Activated naive CD8-positive, alpha-beta T cell treated with anti-CD3 and anti-CD28 coated beads, Interleukin-2, amount 50 U/mL, for 16 hours (primary cell): ENCODE measurements around the gene MESP2.

ENCODE experiments used
- DNase-seq: peaks from one replicate; pipeline ENCODE4 v3.0.0-alpha.2; 2020; ENCODE audit warnings: low read depth, low spot score

Gene MESP2

DNA sequence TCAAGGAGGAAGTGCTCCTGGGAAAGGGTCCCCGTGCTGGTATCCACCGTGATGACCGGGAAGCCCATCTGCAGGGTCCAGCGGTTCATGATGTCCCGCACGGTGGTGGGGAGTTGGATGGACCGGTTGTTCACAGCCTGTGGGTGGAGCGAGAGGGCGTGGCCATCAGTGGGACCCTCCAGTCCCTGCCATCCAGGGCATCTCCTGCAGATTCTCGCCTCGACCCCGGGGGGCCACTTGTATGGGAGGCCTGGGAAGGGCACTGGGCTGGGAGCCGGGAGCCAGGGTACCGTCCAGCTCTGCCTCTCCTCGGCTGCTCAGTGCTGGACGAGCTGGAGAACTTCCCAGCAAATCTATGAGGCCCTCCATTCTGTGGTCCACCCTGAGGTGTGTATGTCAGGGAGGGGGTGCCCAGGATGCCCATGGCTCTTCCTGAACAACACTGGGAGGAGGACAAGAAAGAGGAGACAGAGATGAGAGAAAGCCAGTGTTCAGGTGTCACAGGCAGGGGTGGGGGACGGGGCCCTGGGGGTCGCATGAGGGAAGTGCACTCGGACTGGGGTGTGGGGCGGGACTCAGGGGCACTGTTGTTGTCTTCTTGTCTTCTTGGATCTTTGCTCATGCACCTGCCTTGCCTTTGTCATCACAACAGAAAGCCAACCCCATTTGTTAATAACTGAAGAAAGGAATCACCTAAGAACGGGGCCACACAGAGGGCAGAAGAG is 25.5 kb downstream of the MESP2 start:
- DNase-seq = no peak

GRCh38 chr15:89802231-89802928 is 26.2 kb downstream of the MESP2 start:
- DNase-seq = no peak

GRCh38 chr15:89802986-89803824 is 27.1 kb downstream of the MESP2 start:
- DNase-seq = no peak

- no peak for DNase-seq
These were observed 28.0 kb downstream of the MESP2 start for GRCh38 chr15:89803941-89804800.

GRCh38 chr15:89805241-89806209 is 29.4 kb downstream of the MESP2 start:
- DNase-seq = no peak

GRCh38 chr15:89806210-89806558 is 30.1 kb downstream of the MESP2 start:
- no peak for DNase-seq

- no peak for DNase-seq
These were observed 30.7 kb downstream of the MESP2 start for GRCh38 chr15:89806559-89807550.

DNA sequence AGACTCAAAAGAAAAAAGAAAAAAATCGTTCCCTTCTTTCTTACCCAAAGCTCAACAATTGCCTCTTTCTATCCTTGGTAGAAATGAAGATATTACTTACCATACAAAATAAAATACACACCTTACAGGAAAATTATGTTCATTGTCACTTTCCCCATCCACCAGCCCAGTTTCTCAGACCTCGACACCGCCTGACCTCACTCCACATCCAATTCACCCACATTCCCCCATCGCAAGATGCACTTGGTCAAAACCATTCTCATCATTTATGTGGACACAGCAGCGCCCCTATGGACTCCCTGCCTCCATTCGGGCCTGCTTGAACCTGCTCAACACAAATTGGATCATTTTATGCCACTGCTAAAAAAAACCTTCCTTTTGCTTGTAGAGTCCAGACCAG is 31.6 kb downstream of the MESP2 start:
- DNase-seq = no peak

DNA sequence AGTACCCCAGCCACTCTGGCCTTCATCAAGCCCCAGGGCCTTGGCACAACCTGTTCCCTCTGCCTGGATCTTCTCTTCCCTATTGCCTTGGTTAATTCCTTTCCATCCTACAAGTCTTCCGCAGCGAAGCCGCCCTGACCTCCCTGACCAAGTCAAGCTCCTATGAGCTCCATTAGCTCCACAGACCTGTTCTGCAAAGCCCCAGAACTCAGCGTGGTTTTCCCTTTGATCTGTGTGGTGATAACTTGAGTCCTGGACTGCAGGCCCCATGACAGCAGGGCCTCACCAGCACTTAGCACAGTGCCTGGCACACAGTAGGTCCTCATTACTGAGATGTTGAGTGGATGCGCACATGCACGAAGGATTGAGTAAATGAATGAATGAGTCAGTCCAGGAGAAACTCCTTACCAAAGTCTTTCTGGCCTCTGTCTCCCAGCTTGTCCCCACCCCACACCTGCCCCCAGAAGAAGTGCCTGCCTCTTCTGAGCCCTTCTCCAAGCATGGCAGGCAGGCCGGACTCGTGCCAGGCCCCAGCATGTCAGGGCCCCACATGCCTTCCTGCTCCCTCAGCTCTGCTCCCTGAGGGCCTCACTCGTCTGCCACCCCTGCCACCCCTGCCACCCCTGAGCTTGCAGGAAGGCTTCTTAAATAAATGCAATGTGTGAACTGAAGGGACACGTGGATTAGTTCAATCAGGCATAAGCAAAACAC is 32.2 kb downstream of the MESP2 start:
- DNase-seq = no peak

- DNase-seq = no peak
These were observed 33.1 kb downstream of the MESP2 start for GRCh38 chr15:89809093-89809786.

DNA sequence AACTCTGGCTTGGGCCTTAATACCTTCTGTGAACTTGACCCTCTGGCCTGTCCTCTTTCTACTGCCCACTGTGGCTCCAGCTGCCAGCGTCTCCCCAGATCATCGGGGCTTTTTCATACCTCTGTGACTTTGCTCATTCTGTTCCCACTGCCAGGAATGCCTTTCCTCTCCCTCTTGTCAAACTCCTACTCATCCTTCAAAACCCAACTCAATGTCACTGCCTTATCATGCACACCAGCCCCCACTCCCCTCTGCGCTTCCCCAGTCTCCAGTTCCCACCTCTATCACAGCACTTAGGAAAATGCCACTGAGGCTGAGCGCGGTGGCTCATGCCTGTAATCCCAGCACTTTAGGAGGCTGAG is 33.6 kb downstream of the MESP2 start:
- no peak for DNase-seq

- DNase-seq = no peak
These were observed 34.7 kb downstream of the MESP2 start for GRCh38 chr15:89810837-89811236.

GRCh38 chr15:89812011-89812846 is 36.1 kb downstream of the MESP2 start:
- DNase-seq = no peak

- no peak for DNase-seq
These were observed 36.8 kb downstream of the MESP2 start for GRCh38 chr15:89812847-89813320.

DNA sequence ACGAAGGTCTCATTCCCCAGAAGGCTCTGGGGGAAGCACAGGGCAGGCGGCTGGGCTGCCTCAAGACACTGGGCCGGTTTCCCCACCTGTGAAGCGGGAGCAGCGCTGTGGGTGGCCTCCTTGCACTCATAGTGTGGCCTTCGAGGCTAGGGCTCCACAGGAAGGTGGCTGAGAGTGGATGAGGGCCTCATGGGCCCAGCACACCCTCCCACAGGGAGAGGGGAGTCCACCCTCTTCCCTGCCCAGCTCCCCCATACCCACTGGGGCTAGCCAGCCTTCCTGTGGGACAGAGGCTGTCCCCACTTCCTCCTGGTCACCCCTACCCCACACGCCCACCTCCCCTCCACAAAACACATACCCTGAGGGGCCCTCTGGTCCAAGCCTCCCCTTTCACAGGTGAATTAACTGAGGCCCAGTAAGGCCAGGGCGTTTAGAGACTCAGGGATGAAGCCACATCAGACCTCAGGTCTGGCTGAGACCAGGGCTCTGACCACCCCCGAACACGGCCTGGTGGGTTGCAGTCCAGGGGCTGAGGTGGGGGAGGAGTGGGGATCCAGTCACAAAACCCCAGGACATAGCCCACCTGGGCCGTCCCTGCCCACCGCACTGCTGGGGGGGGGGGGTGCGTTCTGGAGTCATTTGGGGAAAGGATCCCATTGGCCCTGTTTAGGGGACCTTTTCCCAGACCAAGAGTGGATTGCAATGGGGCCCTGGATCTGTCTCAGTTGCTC is 37.4 kb downstream of the MESP2 start:
- no peak for DNase-seq

DNA sequence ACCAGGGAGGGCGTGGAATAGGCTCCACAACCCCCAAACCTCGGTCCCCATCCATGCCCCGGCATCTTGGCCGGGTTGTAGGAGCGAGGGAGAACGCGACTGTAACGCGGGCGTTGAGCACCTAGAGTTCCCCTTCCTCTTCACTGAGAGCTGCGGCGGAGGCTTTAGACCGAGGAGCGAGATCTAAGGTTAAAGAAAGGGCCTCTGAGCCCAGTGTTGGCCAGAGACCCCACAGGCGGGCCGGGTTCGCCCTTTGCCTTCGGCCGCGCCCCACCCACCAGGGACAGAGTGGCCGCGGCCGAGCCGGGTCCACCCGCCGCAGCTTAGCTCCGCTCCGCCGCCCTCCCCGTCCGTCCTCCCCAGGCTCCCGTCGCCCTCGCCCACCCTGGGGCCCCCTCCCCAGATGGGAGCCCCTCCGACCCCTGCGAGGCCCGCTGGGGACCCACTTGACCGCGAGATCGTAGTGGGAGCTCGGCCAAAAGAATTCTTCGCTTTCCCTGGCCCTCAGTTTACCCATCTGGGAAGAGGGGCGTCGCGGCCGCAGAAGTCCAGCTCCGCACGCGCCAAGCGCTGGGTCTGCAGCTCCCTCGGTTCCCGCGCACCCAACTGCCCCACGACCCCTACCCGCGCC is 38.1 kb downstream of the MESP2 start:
- DNase-seq = no peak
